GM12892 (cell line): ENCODE data around the gene SHTN1.

Source experiments
- POLR2A ChIP-seq: IDR thresholded peaks from 2 replicates; pipeline ENCODE4 v1.6.1; 2011; ENCODE audit warnings: low read depth, low read length, control low read depth
- POLR2AphosphoS5 ChIP-seq: IDR thresholded peaks from 2 replicates; pipeline ENCODE4 v1.6.1; 2011; ENCODE audit warnings: low read depth, low read length, control low read depth
- TAF1 ChIP-seq: IDR thresholded peaks from 2 replicates; pipeline ENCODE4 v1.6.1; 2011; ENCODE audit warnings: low read depth, mild to moderate bottlenecking, control low read depth, low read length, borderline replicate concordance

- TF ChIP-seq POLR2AphosphoS5 = no peak
- no peak for TF ChIP-seq POLR2A
- TF ChIP-seq TAF1 = no peak
Observed at GRCh38 chr10:116835658-116836057, 169.3 kb downstream of the SHTN1 start.
